Astrocyte of the cerebellum (primary cell): ENCODE data around the gene MOK.

Experiments
- DNase-seq: peaks from one replicate; pipeline ENCODE4 v3.0.0-alpha.2; 2011; ENCODE audit warnings: low read depth
- H3K4me3 ChIP-seq: 2 replicates; pipeline ENCODE4 v1.5.1; 2011; ENCODE audit warnings: mild to moderate bottlenecking, low read depth, low read length, moderate library complexity
- CTCF ChIP-seq: IDR thresholded peaks from 2 replicates; pipeline ENCODE4 v1.5.1; 2012; ENCODE audit warnings: low read length, low read depth, moderate library complexity, mild to moderate bottlenecking; ENCODE audit errors: missing control alignments
- in situ Hi-C: cut with HindIII; loops from 2 replicates; pipeline ENCODE4 v1.10.0; 2017; ENCODE audit warnings: low sequenced_read_pairs

The MOK gene

GRCh38 chr14:102206918-102207317, 98.0 kb downstream of the MOK start:
- no peak overlapping the region for H3K4me3 ChIP-seq
- DNase-seq = no peak
- no peak for TF ChIP-seq CTCF
- in situ Hi-C loops = no loop called here

GRCh38 chr14:102205560-102205959, 99.4 kb downstream of the MOK start:
- TF ChIP-seq CTCF = no peak
- H3K4me3 ChIP-seq = no peak overlapping the region
- in situ Hi-C loops = no loop called here
- DNase-seq = no peak

GRCh38 chr14:102203382-102203781, 101.6 kb downstream of the MOK start:
- TF ChIP-seq CTCF = no peak
- no peak for DNase-seq
- no peak overlapping the region for H3K4me3 ChIP-seq
- in situ Hi-C loops = no loop called here

- no peak for TF ChIP-seq CTCF
- in situ Hi-C loops = no loop called here
- no peak for DNase-seq
- no peak overlapping the region for H3K4me3 ChIP-seq
These were observed 102.0 kb downstream of the MOK start for GRCh38 chr14:102202944-102203343.

GRCh38 chr14:102201776-102202175, 103.2 kb downstream of the MOK start:
- H3K4me3 ChIP-seq = no peak overlapping the region
- in situ Hi-C loops = no loop called here
- no peak for DNase-seq
- TF ChIP-seq CTCF = no peak

GRCh38 chr14:102201353-102201738, 103.6 kb downstream of the MOK start:
- no peak overlapping the region for H3K4me3 ChIP-seq
- no peak for DNase-seq
- no peak for TF ChIP-seq CTCF
- in situ Hi-C loops = no loop called here
